ENCODE measurements around the gene C22orf15. TPM values are rescaled to one million over a fixed set of nuclear protein-coding genes. Genes with fewer than 3 reads are reported as not detected.

Gene C22orf15
- total RNA-seq, 1 donor from 2014 or later = 0.39 TPM

GRCh38 chr22:23743303-23743705 lies 19.5 kb upstream of the C22orf15 start:
- DNase-seq (ENCODE audit: low read depth) (no peak), FAIRE-seq (no peak)
- Histone ChIP-seq H3K27ac (ENCODE audit: low read depth, low read length) (no peak overlapping the region), H4K20me1 (ENCODE audit: insufficient read depth, low read length) (peaks cover 21% of the 10 kb centered on the region), H3K27me3 (ENCODE audit: insufficient read depth, low read length) (no peaks in the 10 kb centered on the region), H3K4me1 (ENCODE audit: insufficient read depth, low read length) (no peaks in the 10 kb centered on the region), H3K9ac (ENCODE audit: low read length) (no peak overlapping the region), H3K4me2 (ENCODE audit: low read length) (no peak overlapping the region), H3K79me2 (ENCODE audit: insufficient read depth, low read length) (peaks cover 11% of the 10 kb centered on the region), H3K36me3 (ENCODE audit: insufficient read depth, low read length) (peaks cover 14% of the 10 kb centered on the region), H3K9me3 (ENCODE audit: insufficient read depth, low read depth, low read length) (peaks cover 12% of the 10 kb centered on the region), H3K4me3 (ENCODE audit: insufficient read depth, low read depth, low read length) (no peak overlapping the region), H2AFZ (ENCODE audit: low read depth, low read length) (no peak overlapping the region)
- no peaks in the 10 kb centered on the region for H3K4me1 Mint-ChIP-seq (ENCODE audit: low read depth, unreplicated experiment)
- H3K4me3 Mint-ChIP-seq (ENCODE audit: unreplicated experiment) = no peak overlapping the region
- H3K36me3 Mint-ChIP-seq (ENCODE audit: low read depth, unreplicated experiment) = peaks cover 33% of the 10 kb centered on the region
- no peak for TF ChIP-seq CTCF (IDR thresholded peaks at IDR 0.05; ENCODE audit: insufficient read depth, low read depth, low read length)
- no peak for TF ChIP-seq EZH2 (IDR thresholded peaks at IDR 0.05; ENCODE audit: insufficient read depth, low read length)
- H3K27ac Mint-ChIP-seq (ENCODE audit: unreplicated experiment) = no peak overlapping the region
- no peaks in the 10 kb centered on the region for H3K9me3 Mint-ChIP-seq (ENCODE audit: unreplicated experiment)
- no peaks in the 10 kb centered on the region for H3K27me3 Mint-ChIP-seq (ENCODE audit: low read depth, unreplicated experiment)

GRCh38 chr22:23744001-23744400 lies 18.8 kb upstream of the C22orf15 start:
- Histone ChIP-seq H4K20me1 (ENCODE audit: insufficient read depth, low read length) (peaks cover 21% of the 10 kb centered on the region), H3K4me1 (ENCODE audit: insufficient read depth, low read length) (no peaks in the 10 kb centered on the region)

More at GRCh38 chr22:23744001-23744400, 18.8 kb upstream of the C22orf15 start:
- H3K4me3 Mint-ChIP-seq (ENCODE audit: unreplicated experiment) = no peak overlapping the region
- no peak for FAIRE-seq
- no peak overlapping the region for H3K9ac ChIP-seq (ENCODE audit: low read length)
- peaks cover 12% of the 10 kb centered on the region for H3K9me3 ChIP-seq (ENCODE audit: insufficient read depth, low read depth, low read length)
- H3K36me3 ChIP-seq (ENCODE audit: insufficient read depth, low read length) = peaks cover 14% of the 10 kb centered on the region
- H2AFZ ChIP-seq (ENCODE audit: low read depth, low read length) = no peak overlapping the region
- no peak overlapping the region for H3K4me3 ChIP-seq (ENCODE audit: insufficient read depth, low read depth, low read length)
- no peaks in the 10 kb centered on the region for H3K27me3 ChIP-seq (ENCODE audit: insufficient read depth, low read length)
- H3K79me2 ChIP-seq (ENCODE audit: insufficient read depth, low read length) = peaks cover 11% of the 10 kb centered on the region
- H3K27ac Mint-ChIP-seq (ENCODE audit: unreplicated experiment) = no peak overlapping the region
- TF ChIP-seq EZH2 (IDR thresholded peaks at IDR 0.05; ENCODE audit: insufficient read depth, low read length) = no peak
- TF ChIP-seq CTCF (IDR thresholded peaks at IDR 0.05; ENCODE audit: insufficient read depth, low read depth, low read length) = no peak
- no peak for DNase-seq (ENCODE audit: low read depth)
- peaks cover 33% of the 10 kb centered on the region for H3K36me3 Mint-ChIP-seq (ENCODE audit: low read depth, unreplicated experiment)
- no peaks in the 10 kb centered on the region for H3K9me3 Mint-ChIP-seq (ENCODE audit: unreplicated experiment)
- no peak overlapping the region for H3K4me2 ChIP-seq (ENCODE audit: low read length)
- no peaks in the 10 kb centered on the region for H3K27me3 Mint-ChIP-seq (ENCODE audit: low read depth, unreplicated experiment)
- H3K4me1 Mint-ChIP-seq (ENCODE audit: low read depth, unreplicated experiment) = no peaks in the 10 kb centered on the region
- H3K27ac ChIP-seq (ENCODE audit: low read depth, low read length) = no peak overlapping the region
